OCI-M2 (cell line): ENCODE results near the gene DIDO1.
"Not testable (repeated sequence)": the region's sequence is repeated elsewhere in the genome, so short reads cannot be mapped to it uniquely, and the experiment has no call there.

Experiments used
- DNase-seq: peaks from one replicate; lab custom pipeline; 2025; ENCODE audit not compliant: unreplicated experiment; lab: John Stamatoyannopoulos, UW

The DIDO1 gene

GRCh38 chr20:62929051-62929538 lies 2.8 kb upstream of the DIDO1 start:
- no peak for DNase-seq

- no peak for DNase-seq
Observed at GRCh38 chr20:62928246-62928939, 2.1 kb upstream of the DIDO1 start.

- no peak for DNase-seq
Observed at GRCh38 chr20:62927128-62927705, 912 bp upstream of the DIDO1 start.

GRCh38 chr20:62925420-62926228 lies 681 bp downstream of the DIDO1 start:
- no peak for DNase-seq

- no peak for DNase-seq
Observed at GRCh38 chr20:62925076-62925419, 1.3 kb downstream of the DIDO1 start.

GRCh38 chr20:62924442-62925075 lies 1.7 kb downstream of the DIDO1 start:
- no peak for DNase-seq

GRCh38 chr20:62923669-62924441 lies 2.5 kb downstream of the DIDO1 start:
- no peak for DNase-seq

- not testable (repeated sequence) for DNase-seq
Observed at GRCh38 chr20:62923059-62923668, 3.1 kb downstream of the DIDO1 start.

GRCh38 chr20:62922451-62922921 lies 3.8 kb downstream of the DIDO1 start:
- no peak for DNase-seq

GRCh38 chr20:62921119-62921687 lies 5.1 kb downstream of the DIDO1 start:
- no peak for DNase-seq

GRCh38 chr20:62920039-62920645 lies 6.2 kb downstream of the DIDO1 start:
- DNase-seq, result no peak

GRCh38 chr20:62918831-62919230 lies 7.5 kb downstream of the DIDO1 start:
- DNase-seq, result no peak

- no peak for DNase-seq
Observed at GRCh38 chr20:62918147-62918546, 8.2 kb downstream of the DIDO1 start.

- DNase-seq, result no peak
Observed at GRCh38 chr20:62917720-62918119, 8.6 kb downstream of the DIDO1 start.

GRCh38 chr20:62916703-62917476 lies 9.4 kb downstream of the DIDO1 start:
- no peak for DNase-seq

- no peak for DNase-seq
Observed at GRCh38 chr20:62914970-62915457, 11.3 kb downstream of the DIDO1 start.

GRCh38 chr20:62914436-62914835 lies 11.9 kb downstream of the DIDO1 start:
- DNase-seq, result no peak

GRCh38 chr20:62913043-62913630 lies 13.2 kb downstream of the DIDO1 start:
- DNase-seq, result no peak
